ENCODE results near the gene CNKSR1.
A peak's percentile ranks its signal among the peaks of the same experiment; 100 is the strongest.

The CNKSR1 gene

DNA sequence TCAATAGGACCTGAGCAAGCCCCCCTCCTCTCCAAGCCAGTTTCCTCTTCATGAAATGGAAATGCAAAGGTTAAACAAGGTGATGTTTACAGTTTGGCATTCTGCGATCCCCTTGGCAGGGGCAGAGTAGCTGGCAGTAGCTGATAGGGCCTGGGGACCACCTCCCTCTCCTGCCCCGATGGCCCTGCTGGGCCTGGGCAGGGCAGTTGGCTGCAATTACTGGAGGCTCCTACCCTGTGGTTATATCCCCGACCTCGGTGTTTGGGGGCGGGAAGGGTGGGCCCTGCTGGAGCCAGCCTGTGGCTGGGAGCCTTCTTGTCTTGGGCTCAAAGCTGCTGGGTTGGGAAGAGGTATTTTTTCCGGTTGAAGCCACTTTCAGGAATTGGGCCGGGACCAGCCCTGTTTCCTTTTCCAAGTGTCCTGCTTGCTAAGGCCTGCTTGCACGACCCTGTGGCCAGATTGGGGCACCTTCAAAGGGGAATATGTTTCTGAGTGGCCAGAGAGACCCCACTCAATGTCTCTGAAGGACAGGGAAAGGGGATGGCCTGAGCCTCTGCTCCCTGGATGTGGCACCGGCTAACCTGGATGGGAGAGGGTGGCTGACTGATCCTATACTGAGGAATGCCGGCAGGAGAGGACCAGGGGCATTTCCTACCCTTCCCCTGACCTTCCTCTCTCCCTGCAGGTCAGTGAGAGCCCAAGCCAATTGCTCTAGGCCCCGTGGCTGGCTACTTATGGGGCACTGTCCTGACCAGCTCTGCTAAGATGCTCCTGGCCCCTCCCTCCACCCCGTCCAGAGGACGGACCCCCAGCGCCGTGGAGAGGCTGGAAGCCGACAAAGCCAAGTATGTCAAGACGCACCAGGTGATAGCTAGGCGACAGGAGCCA lies 16.5 kb upstream of the CNKSR1 start:
- no peak for DNase-seq (ENCODE audit: low spot score)

DNA sequence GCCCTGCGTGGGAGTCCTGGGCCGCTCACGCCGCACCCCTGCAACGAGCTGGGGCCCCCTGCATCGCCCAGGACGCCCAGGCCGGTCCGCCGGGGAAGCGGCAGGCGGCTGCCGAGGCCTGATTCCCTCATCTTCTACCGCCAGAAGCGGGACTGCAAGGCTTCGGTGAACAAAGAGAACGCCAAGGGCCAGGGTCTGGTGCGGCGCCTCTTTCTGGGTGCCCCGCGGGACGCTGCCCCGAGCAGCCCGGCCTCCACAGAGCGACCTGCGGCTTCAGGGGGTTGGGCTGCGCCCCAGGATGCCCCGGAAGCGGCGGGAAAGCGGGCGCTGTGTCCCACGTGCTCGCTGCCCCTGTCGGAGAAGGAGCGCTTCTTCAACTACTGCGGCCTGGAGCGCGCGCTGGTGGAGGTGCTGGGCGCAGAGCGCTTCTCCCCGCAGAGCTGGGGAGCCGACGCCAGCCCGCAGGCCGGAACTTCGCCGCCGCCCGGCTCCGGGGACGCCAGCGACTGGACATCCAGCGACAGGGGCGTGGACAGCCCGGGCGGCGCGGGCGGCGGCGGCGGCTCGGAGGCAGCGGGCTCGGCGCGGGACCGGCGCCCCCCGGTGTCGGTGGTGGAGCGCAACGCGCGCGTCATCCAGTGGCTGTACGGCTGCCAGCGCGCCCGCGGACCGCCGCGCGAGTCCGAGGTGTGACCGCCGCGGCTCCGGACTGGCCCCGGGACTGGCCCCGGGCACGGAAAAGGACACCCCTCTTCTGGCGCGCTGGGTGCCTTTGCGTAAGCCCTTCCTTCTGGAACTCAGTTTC lies 15.7 kb upstream of the CNKSR1 start:
- no peak for DNase-seq (ENCODE audit: low spot score)

DNA sequence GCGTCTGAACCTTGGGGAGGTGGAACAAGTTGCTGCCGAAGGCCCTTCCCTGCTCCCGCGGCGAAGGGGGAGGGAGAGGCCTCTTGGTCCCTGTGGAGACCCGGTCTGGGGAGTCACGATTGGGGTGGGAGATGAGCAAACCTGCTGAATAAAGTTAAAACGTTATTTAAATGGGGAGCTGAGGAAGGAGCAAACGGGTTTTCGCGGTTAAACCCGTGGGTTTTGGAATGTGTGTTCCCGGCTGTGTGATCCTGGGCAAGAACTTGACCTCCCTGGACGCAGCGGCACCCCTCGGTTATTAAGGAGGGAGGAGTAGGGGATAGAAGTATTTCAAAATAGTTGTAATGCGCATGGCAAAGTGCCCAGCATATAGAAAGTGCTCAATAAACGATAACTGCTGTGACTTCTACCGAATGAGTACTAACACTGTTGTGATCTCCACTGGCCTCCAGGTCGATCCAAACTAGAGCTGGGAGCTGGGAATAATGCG lies 15.0 kb upstream of the CNKSR1 start:
- no peak for DNase-seq (ENCODE audit: low spot score)

DNA sequence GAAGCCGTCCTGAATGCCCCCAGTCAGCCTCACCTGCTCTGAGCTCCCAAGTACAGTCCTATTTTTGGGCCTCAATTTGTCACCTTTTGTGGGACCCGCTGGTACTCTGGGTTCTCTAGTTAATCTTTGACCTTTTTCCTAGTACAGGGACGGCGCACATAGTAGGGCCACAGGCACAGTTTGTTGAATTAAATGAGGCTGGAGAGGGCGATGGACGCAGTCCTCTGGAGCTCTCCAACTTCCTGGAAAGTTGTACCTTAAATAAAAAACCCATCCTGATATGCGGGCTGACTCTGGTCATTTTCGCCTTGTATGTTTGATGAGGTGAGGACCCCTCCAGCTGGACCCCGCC lies 13.6 kb upstream of the CNKSR1 start:
- DNase-seq (ENCODE audit: low spot score), result no peak

DNA sequence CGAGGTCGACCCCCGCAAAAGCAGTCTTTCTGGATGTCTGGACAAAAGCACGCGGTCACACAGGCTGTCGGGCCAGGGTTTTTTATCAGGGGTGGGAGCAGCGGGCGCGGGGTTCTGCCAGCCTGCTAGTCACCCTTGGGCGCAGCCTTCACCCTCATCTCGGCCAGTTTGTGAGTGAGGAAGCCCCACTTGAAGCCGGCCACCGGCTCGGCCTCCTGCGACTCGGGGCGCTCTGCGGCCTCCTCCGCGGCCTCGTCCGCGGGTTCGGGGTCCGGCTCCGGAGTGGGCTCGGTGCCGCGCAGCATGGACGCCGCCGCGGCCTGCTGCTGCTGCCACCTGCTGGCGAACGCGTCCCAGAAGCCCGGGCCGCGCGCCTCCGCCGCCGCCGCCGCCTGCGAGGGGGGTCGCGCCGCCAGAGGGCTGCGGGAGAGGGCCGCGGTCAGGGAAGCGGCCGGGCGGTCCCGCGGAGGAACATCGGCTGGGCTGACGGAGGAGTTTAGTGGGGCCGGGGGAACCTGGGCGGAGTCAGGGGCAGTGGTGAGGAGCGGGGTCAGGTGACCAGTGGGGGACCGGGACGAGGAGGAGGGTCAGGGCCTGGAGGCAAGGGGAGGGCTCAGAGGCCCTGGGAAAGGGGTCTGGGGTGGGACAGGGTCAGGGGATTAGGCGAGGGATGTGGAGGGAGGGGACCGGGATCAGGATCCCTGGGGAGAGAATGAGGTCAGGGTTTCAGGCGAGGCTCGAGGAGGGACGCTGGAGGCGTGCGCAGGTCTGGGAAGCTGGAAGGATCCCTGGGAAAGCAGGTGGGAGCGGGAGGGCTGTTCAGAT lies 13.0 kb upstream of the CNKSR1 start:
- DNase-seq (ENCODE audit: low spot score), result no peak

DNA sequence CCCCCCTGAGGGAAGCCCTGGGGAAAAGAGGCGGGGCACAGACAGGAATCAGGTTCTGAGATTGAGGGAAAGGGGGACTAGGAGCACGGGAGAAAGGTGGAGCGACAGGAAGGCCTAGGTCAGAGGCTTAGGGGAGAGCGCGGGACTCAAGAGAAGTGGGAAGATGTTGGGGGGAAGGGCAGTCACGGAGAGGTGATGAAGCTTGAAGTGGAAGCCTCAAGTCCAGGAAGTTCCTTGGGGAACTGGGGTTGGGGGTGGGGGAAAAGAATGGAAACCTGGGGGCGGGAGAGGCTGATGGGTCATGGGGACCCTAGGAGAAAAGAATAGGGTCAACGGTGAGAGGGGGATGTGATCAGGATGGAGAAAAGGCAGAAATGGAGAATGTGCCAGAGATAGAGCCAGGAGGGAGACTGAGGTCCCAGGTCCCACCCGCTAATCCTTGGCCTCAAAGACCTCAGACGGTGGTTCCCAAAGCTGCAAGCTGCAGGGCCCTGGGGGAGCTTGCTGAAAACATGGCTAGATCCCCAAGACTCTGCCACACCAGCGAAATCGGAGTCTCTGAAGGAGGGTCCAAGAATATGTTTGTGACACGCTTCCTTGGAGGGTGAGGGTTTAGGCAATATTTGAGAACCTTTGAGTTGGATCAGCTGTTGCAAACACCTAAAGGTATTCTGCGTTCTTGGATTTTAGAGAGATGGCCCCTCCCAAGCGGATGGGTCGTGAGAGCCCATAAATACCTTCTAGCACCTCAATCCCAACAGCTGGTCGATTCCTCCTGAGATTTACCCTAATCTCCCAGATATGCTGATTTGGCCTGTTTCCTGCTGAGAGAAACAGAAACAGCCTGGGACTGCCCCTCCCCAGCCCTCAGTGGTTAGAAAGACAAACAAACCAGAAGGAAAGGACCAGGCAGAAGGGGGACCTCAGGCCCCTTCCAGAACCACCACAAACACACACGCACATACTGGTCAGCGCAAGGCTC lies 12.1 kb upstream of the CNKSR1 start:
- no peak for DNase-seq (ENCODE audit: low spot score)

DNA sequence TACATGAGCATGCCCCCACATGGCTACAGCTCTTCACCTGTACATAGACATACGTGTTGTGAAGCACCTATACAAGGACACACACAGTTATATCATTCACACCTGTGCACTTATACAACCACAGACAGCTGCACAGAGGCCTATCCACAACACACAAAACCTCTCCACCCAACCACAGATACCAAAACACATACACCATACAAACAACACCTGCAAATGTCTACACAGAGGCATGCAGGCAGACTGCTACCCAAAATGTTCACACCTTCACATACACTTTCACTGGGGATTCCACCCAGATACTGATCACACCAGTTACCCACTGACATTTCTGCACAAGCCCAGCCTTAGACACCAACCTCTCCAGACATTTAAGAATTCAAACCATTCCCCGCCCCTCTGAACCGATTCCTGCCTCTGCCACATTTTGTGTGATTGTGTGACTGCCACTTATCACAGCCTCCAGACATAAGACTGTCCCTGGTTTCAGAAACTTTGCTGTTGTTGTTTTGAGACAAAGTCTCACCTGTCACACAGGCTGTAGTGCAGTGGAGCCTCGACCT lies 10.5 kb upstream of the CNKSR1 start:
- DNase-seq (ENCODE audit: low spot score), result no peak

DNA sequence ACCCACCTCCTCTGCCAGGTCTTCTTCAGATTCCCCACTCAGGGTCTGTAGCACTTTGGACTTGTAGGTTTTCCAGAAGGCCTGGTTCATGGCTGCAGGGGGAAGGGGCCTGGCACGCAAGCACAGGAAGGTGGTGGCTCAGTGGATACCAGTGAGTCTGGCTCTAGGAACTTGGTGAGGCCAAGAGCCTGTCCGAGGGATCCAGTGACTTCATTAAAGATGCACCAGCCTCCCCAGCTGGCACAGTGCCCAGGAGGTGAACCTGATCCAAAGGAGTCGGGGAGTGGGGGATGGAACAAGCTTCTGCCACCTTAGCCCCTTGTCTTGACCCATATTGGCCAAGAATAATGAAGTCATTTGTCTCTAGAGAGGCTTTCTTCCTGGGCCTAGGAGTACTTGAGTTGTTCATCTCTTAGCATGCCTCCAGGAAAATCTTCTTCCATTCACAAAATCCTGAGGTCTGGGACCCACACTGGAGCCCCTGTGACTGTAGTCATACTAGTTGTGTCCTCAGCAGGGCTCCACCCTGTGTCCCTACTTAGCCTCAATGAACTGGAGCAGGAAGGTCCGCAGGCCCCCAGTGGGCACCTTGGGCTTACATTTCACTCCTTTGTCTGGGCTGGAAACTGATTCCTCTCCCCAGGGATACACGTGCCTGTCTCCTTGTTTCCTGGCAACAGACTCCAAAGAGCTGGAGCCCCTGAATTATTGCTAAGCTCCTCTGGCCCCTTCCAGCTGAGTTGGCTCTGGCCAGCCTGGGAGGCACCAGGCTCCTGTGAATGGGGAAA lies 8.7 kb upstream of the CNKSR1 start, which contains the start of gene C1orf232:
Gene C1orf232 (minus strand): TSS at position 554 of the 788 bp plus-strand sequence. CDS start 464 bp downstream, at position 90.
- no peak for DNase-seq (ENCODE audit: low spot score)

DNA sequence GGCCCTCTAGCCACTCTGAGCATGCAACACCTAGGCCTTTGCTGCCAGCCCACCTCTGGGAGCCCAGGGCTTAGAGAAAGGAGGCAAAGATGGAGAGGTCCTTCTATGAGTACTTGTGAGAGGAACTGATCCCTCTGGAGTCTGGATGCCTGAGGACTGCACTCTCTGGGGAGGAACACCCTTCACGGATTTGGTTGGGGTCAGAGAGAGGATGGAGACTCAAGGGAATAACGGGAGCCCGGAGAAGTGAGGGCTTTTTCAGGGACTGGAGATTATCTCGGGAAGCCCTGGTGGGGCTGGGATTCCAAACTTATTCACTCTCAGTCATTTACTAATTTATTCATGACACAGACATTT lies 8.1 kb upstream of the CNKSR1 start:
- no peak for DNase-seq (ENCODE audit: low spot score)

DNA sequence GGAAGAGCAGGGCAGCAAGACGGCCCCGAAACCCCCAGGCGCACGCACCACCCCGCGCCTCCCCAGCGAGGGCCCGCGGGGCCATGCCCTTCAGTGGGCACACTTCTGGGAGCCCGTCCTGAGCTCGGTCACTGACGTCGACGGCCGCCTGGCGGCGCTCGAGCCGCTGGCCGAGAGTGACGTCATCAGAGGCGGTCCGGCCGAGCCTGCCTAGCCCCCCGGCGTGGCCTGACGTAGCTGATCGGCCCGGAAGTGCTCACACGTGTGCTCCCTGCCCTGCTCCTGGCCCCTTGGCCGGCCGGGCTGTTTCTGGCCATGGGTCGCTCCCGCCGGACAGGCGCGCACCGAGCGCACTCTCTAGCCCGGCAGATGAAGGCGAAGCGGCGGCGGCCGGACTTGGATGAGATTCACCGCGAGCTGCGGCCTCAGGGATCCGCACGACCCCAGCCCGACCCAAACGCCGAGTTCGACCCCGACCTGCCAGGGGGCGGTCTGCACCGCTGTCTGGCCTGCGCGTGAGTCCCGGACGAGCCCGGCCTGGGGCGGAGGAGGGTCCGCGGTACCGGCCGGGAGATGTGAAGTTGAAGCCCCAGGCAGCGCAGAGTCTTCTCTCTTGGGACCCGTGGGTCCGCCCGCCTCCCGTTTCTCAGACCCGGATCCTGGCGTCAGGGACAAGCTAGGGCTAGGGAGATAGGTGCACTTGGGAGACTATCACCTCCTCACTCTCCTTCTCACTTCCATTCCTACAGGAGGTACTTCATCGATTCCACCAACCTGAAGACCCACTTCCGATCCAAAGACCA lies 7.4 kb upstream of the CNKSR1 start, which contains the start of gene ZNF593:
Gene ZNF593 (plus strand): TSS at position 240 of the 803 bp plus-strand sequence. CDS start 76 bp downstream, at position 316.
- peak; percentile 89 for DNase-seq (ENCODE audit: low spot score)

DNA sequence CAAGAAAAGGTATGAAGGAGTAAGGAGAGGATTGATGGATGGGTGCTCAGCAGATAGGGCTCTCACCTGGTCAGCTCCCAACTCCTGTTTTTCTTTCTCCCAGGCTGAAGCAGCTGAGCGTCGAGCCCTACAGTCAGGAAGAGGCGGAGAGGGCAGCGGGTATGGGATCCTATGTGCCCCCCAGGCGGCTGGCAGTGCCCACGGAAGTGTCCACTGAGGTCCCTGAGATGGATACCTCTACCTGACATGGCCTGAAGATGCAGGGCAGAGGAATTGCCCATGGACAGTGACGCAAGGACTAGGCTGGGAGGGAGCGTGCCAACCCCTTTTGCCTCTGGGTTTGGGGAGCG lies 6.8 kb upstream of the CNKSR1 start:
- DNase-seq (ENCODE audit: low spot score), result no peak

DNA sequence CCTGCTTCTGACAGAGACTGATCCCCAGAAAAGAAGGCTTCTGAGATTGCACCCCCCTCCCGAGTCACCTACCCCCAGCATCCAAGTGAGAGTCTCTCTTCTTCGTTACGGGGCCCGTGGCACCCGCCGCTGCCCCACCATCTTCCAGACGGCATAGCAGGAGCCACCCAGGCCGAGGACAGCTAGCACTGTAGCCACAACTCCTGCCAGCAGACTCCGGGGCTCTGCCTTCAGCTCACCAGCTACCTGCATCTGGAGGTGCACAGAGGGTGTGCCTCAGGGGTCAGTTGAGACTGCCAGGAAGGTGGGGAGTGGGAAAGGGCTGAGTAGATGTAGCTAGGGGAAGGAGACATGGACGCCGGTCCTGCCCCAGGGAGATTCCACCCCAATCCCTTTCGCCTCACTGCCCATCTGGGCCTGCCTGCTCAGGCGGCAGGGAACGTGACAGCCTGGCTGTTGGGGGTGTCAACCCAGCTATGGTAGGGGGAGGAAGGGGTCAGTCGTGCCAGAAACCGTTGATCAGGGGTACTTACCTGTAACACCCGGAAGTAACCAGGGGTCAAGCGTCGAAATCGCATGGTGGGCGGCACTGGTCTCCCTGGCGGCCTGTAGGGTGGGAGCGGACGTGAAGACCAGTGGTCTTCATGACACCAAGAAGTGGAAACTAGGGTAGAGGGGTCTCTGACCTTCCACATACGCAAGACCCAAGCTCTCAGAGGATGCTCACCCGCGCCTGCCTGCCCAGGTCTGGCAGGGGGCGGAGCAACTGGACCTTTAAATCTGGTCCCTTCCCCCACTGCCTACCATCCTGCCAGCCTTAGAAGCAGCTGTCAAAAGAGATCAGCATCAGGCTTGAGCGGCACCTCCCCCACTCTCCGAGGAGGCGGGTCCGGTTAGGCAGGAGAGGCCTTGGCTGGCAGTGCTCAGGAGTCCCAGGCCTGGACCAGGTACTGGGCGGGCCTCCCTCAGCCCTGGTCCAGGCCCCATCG lies 5.9 kb upstream of the CNKSR1 start, which contains the start of gene ZNF593OS:
Gene ZNF593OS (minus strand): TSS at position 749 of the 989 bp plus-strand sequence. CDS start 171 bp downstream, at position 578.
- no peak for DNase-seq (ENCODE audit: low spot score)

DNA sequence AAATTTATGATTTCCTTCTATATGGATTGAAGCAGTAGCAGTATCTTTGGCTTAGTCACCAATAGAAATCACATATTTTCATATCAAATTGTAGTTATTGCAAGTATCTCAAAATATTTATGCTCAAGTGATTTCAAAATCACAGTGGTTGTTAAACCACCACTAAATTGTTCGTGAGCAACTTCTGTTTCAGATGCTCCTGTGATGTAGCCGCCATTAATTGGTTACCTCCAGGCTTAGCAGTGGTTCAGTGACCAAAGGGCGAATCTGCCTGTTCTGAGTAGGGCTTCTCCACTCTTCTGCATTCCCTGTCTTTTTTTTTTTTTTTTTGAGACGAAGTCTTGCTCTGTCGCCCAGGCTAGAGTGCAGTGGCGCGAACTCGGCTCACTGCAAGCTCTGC lies 1.9 kb upstream of the CNKSR1 start:
- no peak for DNase-seq (ENCODE audit: low spot score)

DNA sequence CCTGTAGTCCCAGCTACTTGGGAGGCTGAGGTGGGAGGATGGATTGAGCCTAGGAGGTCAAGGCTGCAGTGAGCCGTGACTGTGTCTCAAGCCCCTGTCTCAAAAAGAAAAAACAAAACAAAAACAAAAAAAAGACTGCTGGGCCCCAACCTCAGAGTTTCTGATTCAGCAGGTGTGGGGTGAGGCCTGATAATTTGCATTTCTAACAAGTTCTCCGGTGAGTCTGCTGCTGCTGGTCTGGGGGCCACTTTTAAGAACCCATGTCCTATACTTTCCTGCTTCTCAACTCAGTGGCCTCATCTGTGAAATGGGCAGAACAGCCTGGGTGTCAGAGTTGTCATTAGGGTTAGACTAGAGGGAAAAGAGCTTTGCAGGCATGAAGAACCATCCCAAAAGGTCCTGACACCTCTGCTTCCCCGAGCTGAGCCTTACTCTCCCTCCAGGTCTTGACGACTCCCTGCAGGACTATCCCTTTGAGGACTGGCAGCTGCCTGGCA lies 2.8 kb downstream of the CNKSR1 start:
- DNase-seq (ENCODE audit: low spot score), result no peak

DNA sequence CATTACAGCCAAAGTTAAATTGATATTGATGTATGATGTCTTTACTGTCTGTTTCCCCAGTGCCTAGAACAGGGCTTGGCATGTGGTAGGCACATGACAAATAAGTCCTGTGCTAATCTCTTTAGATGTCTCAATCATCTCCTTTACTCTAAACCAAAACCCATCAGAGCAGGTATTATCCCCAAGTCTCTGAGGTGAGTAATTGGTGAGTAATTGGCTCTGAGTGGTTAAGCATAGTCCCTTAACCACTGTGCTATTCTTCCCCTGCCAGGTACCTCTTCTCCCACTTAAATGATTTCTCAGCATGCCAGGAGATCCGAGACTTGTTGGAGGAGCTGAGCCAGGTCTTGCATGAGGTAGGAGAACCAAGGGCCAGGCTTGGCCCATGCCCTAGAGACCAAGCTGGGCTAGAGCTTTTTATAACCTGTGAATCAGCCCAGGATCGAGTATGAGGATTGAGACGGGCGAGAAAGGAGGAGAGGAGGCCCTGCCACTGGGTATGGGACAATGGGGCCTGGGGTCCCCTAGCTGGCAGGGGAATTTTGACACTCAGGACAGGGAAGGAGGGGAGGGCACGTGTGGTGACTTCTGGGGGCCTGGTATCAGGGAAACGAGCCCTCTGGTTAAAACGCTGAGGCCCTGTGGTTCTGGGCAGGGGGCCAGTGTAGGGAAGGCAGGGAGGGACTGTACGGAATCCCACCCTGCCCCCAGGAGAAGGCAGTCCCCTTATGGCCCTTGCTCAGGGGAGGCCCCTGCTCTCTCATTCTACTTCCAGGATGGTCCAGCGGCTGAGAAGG lies 4.5 kb downstream of the CNKSR1 start:
- DNase-seq (ENCODE audit: low spot score), result no peak

DNA sequence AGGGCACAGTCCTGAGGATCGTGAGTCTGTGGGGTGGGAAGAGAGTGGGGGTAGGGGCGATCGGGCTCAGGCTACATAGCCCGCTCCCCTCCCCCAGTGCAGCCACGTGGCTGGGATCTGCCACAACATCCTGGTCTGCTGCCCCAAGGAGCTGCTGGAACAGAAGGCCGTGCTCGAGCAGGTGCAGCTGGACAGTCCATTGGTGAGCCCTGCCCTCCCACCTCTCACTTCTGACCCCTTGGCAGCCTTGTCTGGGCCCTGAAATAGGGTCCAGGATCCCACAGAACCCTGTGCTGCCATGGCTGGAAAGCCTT lies 5.0 kb downstream of the CNKSR1 start:
- DNase-seq (ENCODE audit: low spot score), result no peak

DNA sequence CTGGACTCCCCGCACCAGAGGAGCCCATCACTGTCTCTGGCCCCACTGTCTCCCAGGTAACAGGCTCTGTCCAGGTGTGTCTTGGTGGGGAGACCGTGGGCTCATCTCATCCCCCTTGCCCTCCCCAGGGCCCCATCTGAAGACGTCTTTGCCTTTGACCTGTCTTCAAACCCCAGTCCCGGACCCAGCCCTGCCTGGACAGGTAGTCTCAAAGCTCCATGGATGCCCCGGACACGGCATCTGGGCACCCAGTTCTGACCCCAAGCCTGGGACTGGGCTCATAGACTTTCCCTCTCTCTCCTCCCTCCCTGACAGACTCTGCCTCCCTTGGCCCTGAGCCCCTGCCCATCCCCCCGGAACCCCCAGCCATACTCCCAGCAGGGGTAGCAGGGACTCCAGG lies 6.8 kb downstream of the CNKSR1 start:
- no peak for DNase-seq (ENCODE audit: low spot score)

Measured in COLO829 (cell line).